Gastroesophageal sphincter (tissue), 4 donors: Measurements from ENCODE around the gene AWAT1. TPM values are rescaled to one million over a fixed set of nuclear protein-coding genes. Genes with fewer than 3 reads are reported as not detected.

Experiments used
- ATAC-seq: fragments of 150-250 bp; one replicate; pipeline ENCODE4 v1.9.1; 2016; ENCODE audit warnings: mild to moderate bottlenecking, moderate library complexity
- H3K27ac ChIP-seq, 4 donors: fragments of 200-600 bp; sonication (generic) in 3 of 4; 1 replicate in 3 of 4; 2 replicates in 1 of 4; pipeline ENCODE4 v1.5.1; 2016 to 2019
- H3K27me3 ChIP-seq: fragments of 200-600 bp; sonication (generic); one replicate; pipeline ENCODE4 v1.5.1; 2019
- H3K36me3 ChIP-seq, 2 donors: fragments of 200-600 bp; sonication (generic); one replicate each; pipeline ENCODE4 v1.5.1; 2019; ENCODE audit warnings: control low read depth in 1 of 2
- H3K4me1 ChIP-seq, 3 donors: fragments of 200-600 bp; sonication (generic); 1 replicate in 2 of 3; 2 replicates in 1 of 3; pipeline ENCODE4 v1.5.1; 2016 to 2019; ENCODE audit warnings: control low read depth in 2 of 3
- H3K4me3 ChIP-seq, 2 donors: fragments of 200-600 bp; sonication (generic); one replicate each; pipeline ENCODE4 v1.5.1; 2019; ENCODE audit warnings: mild to moderate bottlenecking in 1 of 2, moderate library complexity in 1 of 2
- H3K9me3 ChIP-seq, 3 donors: fragments of 200-600 bp; sonication (generic); one replicate each; pipeline ENCODE4 v1.5.1; 2017 to 2019; ENCODE audit warnings: control low read depth in 2 of 3
- CTCF ChIP-seq, 4 experiments: fragments of 200-600 bp in 2 of 4; fragments of 450-650 bp in 2 of 4; sonication (generic) in 1 of 4; IDR thresholded peaks; one replicate each; pipeline ENCODE4 v1.5.1; 2017 to 2019; ENCODE audit warnings: antibody characterized with exemption in 4 of 4, mild to moderate bottlenecking in 2 of 4, moderate library complexity in 2 of 4
- EP300 ChIP-seq: sonication (generic); formaldehyde crosslinking; IDR thresholded peaks from one replicate; pipeline ENCODE4 v1.6.1; 2017; ENCODE audit warnings: antibody characterized with exemption, mild to moderate bottlenecking
- POLR2A ChIP-seq, 2 donors: fragments of 450-650 bp; IDR thresholded peaks; one replicate each; pipeline ENCODE4 v1.6.1; 2017; ENCODE audit warnings: antibody characterized with exemption in 2 of 2, mild to moderate bottlenecking in 2 of 2, moderate library complexity in 1 of 2
- POLR2AphosphoS5 ChIP-seq: sonication (generic); formaldehyde crosslinking; IDR thresholded peaks from one replicate; pipeline ENCODE4 v1.6.1; 2017; ENCODE audit warnings: antibody characterized with exemption
- WGBS, 2 donors: methylation state at CpG; one replicate each; pipeline ENCODE4 v1.1.5; 2018; ENCODE audit warnings: low coverage in 1 of 2; 5-methylcytosine and 5-hydroxymethylcytosine counted together
- small RNA-seq, 4 donors: library from RNA; depleted of rRNA; stranded (forward); fragments of <200 nt; gene quantifications; one replicate each; pipeline ENCODE3, GENCODE V24; 2016
- total RNA-seq, 4 donors: library from RNA; depleted of rRNA; stranded (reverse); fragments of >200 nt; gene quantifications; one replicate each; pipeline ENCODE4 v1.1.0, GENCODE V29; 2016

The AWAT1 gene
- total RNA-seq, 4 donors from 2014 or later = not detected

GRCh38 chrX:70289168-70289792 lies 54.8 kb downstream of the AWAT1 start:
- ATAC-seq = no peak
- no peak for TF ChIP-seq POLR2A (IDR thresholded peaks at IDR 0.05)
- TF ChIP-seq CTCF (IDR thresholded peaks at IDR 0.05) = no peak
- TF ChIP-seq EP300 = no peak
- no peak for TF ChIP-seq POLR2AphosphoS5
- 40% methylated on average over 10 of the region's 11 CpGs; no CpG with 5 or more reads in 1 of the 2 donors for WGBS, 2 donors
- Histone ChIP-seq H3K27ac (peak overlapping the region; percentile 35 to 76 (median 71)), H3K4me1 (peaks cover 0 to 10% (median 0%) of the 10 kb centered on the region in 3 donors), H3K27me3 (no peaks in the 10 kb centered on the region), H3K4me3 (peak overlapping the region; percentile 54 to 55), H3K9me3 (no peaks in the 10 kb centered on the region), H3K36me3 (peaks cover 0 to 33% of the 10 kb centered on the region in 2 donors)

Small RNA genes within 50 kb of the gene (small RNA-seq; reads per million reads assigned to genes)
- gene RNA5SP507 = 0 to 0.55 (median 0.39) reads per million in 4 donors

Other genes with a start within 250 kb of the AWAT1 start
- not detected for gene AWAT2, start 184.7 kb upstream of the AWAT1 start, total RNA-seq
- not detected for gene OTUD6A, start 172.2 kb upstream of the AWAT1 start, total RNA-seq
- 10 to 100 TPM; 46.6 to 74.0 (median 57.0) TPM for gene IGBP1, start 101.2 kb upstream of the AWAT1 start, total RNA-seq
- not detected for gene DGAT2L6, start 57.2 kb upstream of the AWAT1 start, total RNA-seq
- under 1 TPM in 3 of 4 donors, not detected in 1; 0.27 to 0.93 (median 0.50) TPM for gene P2RY4, start 25.5 kb downstream of the AWAT1 start, total RNA-seq
- not detected for gene ARR3, start 33.7 kb downstream of the AWAT1 start, total RNA-seq
- gene RAB41, start 47.5 kb downstream of the AWAT1 start, total RNA-seq = not detected
- gene PDZD11, start 55.3 kb downstream of the AWAT1 start, total RNA-seq = 10 to 100 TPM; 27.7 to 33.5 (median 32.3) TPM
- under 1 TPM; 0.13 to 0.47 (median 0.17) TPM for gene KIF4A, start 55.4 kb downstream of the AWAT1 start, total RNA-seq
- gene GDPD2, start 188.7 kb downstream of the AWAT1 start, total RNA-seq = under 1 TPM in 1 of 4 donors, not detected in 3; 0.35 TPM
- gene DLG3, start 210.2 kb downstream of the AWAT1 start, total RNA-seq = 10 to 100 TPM; 22.3 to 46.2 (median 26.8) TPM